ENCODE measurements around the gene ADGRF5.

ADGRF5 gene

DNA sequence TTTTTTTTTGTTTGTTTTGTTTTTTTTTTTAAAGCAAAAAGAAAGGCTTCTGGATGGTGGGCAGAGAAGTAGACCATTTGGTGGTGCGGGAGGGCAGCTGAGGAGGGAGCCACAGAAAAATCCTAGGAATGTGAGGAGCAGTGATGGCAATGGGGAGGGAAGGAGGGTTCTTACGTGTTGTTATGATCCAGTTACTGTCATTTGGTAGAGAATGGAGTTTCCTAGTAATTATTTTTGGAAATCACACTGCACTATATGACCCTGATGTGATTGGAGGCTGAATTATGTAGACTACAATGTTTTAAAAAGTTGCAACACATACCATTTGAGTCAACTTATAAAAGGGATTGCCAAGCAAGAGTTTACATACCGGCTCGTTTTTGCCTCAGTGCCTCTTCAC lies 22.1 kb downstream of the ADGRF5 start:
- H3K4me1 ChIP-seq = no peaks in the 10 kb centered on the region
- no peaks in the 10 kb centered on the region for H3K9me3 ChIP-seq (replicated peaks in 1 of 11)
- no peak for TF ChIP-seq Cebpa-rat (IDR thresholded peaks at IDR 0.05)
- no peak overlapping the region for H3K27ac ChIP-seq
- no peaks in the 10 kb centered on the region; a peak in 1 of 22 replicates for H4K20me1 ChIP-seq
- H3K36me3 ChIP-seq = no peaks in the 10 kb centered on the region
- no peak overlapping the region for H3K4me2 ChIP-seq
- no peaks in the 10 kb centered on the region for H3K27me3 ChIP-seq
- no peak overlapping the region for H3K9ac ChIP-seq
- no peak overlapping the region for H3K4me3 ChIP-seq

- Histone ChIP-seq H3K9ac (no peak overlapping the region), H3K36me3 (no peaks in the 10 kb centered on the region), H4K20me1 (no peaks in the 10 kb centered on the region; a peak in 1 of 22 replicates), H3K4me1 (no peaks in the 10 kb centered on the region), H3K4me3 (no peak overlapping the region), H3K27me3 (no peaks in the 10 kb centered on the region), H3K27ac (no peak overlapping the region), H3K9me3 (replicated peaks in 1 of 11) (no peaks in the 10 kb centered on the region), H3K4me2 (no peak overlapping the region)
- TF ChIP-seq Cebpa-rat (IDR thresholded peaks at IDR 0.05) = no peak
These were observed 23.7 kb downstream of the ADGRF5 start for GRCh38 chr6:46898006-46898405.

GRCh38 chr6:46896871-46897270 lies 24.9 kb downstream of the ADGRF5 start:
- Histone ChIP-seq H3K4me1 (no peaks in the 10 kb centered on the region), H3K36me3 (no peaks in the 10 kb centered on the region), H3K4me3 (no peak overlapping the region), H3K27ac (no peak overlapping the region), H3K9me3 (replicated peaks in 1 of 11) (no peaks in the 10 kb centered on the region), H3K9ac (no peak overlapping the region), H3K4me2 (no peak overlapping the region), H4K20me1 (no peaks in the 10 kb centered on the region; a peak in 1 of 22 replicates), H3K27me3 (no peaks in the 10 kb centered on the region)
- no peak for TF ChIP-seq Cebpa-rat (IDR thresholded peaks at IDR 0.05)

GRCh38 chr6:46895930-46896329 lies 25.8 kb downstream of the ADGRF5 start:
- Histone ChIP-seq H3K36me3 (no peaks in the 10 kb centered on the region), H3K27me3 (no peaks in the 10 kb centered on the region)

DNA sequence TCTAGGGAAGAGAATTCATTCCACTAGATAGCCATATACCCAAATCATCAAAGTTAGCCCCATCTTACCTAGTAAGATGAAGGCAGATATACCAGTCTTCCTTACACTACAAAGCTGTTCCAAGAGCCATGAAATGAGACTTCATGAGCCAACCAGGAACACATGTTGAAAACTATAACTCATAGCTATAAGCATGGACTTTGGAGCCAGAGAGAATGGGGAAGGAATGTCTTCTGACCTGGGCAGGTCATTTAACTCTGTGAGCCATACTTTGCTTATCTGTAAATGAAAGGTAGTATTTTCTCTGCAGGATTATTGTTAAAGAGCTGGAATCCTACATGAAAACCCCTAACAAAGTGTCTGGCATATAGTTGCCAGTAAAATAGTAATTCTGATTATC lies 27.3 kb downstream of the ADGRF5 start:
- Histone ChIP-seq H4K20me1 (no peaks in the 10 kb centered on the region; a peak in 1 of 22 replicates), H3K9me3 (replicated peaks in 1 of 11) (no peaks in the 10 kb centered on the region), H3K9ac (no peak overlapping the region), H3K4me1 (peaks cover 0 to 7% (median 0%) of the 10 kb centered on the region in 10 experiments; a peak in 4 of 20 replicates), H3K4me2 (no peak overlapping the region), H3K4me3 (no peak overlapping the region), H3K27me3 (no peaks in the 10 kb centered on the region), H3K36me3 (no peaks in the 10 kb centered on the region), H3K27ac (no peak overlapping the region)
- TF ChIP-seq Cebpa-rat (IDR thresholded peaks at IDR 0.05) = no peak

More at GRCh38 chr6:46895930-46896329, 25.8 kb downstream of the ADGRF5 start:
- no peak overlapping the region for H3K9ac ChIP-seq
- H3K4me1 ChIP-seq = peaks cover 0 to 7% (median 0%) of the 10 kb centered on the region in 10 experiments; a peak in 4 of 20 replicates
- no peak overlapping the region for H3K4me3 ChIP-seq
- H4K20me1 ChIP-seq = no peaks in the 10 kb centered on the region; a peak in 1 of 22 replicates
- H3K4me2 ChIP-seq = no peak overlapping the region
- no peak for TF ChIP-seq Cebpa-rat (IDR thresholded peaks at IDR 0.05)
- no peak overlapping the region for H3K27ac ChIP-seq
- no peaks in the 10 kb centered on the region for H3K9me3 ChIP-seq (replicated peaks in 1 of 11)

GRCh38 chr6:46893648-46894047 lies 28.1 kb downstream of the ADGRF5 start:
- no peaks in the 10 kb centered on the region for H3K36me3 ChIP-seq
- peaks cover 0 to 7% (median 0%) of the 10 kb centered on the region in 10 experiments; a peak in 4 of 20 replicates for H3K4me1 ChIP-seq
- no peaks in the 10 kb centered on the region; a peak in 1 of 22 replicates for H4K20me1 ChIP-seq
- no peak overlapping the region for H3K9ac ChIP-seq
- no peaks in the 10 kb centered on the region for H3K9me3 ChIP-seq (replicated peaks in 1 of 11)
- no peaks in the 10 kb centered on the region for H3K27me3 ChIP-seq
- no peak overlapping the region for H3K27ac ChIP-seq
- no peak for TF ChIP-seq Cebpa-rat (IDR thresholded peaks at IDR 0.05)
- H3K4me3 ChIP-seq = no peak overlapping the region
- H3K4me2 ChIP-seq = no peak overlapping the region

GRCh38 chr6:46891252-46891795 lies 30.4 kb downstream of the ADGRF5 start:
- Histone ChIP-seq H3K9me3 (replicated peaks in 1 of 11) (no peaks in the 10 kb centered on the region), H3K4me3 (no peak overlapping the region), H3K9ac (no peak overlapping the region), H4K20me1 (no peaks in the 10 kb centered on the region; a peak in 1 of 22 replicates), H3K27me3 (no peaks in the 10 kb centered on the region), H3K4me2 (peak overlapping the region in 5 of 11 experiments; percentile 5 to 32 (median 7); a peak in 2 of 22 replicates), H3K36me3 (no peaks in the 10 kb centered on the region), H3K27ac (no peak overlapping the region), H3K4me1 (peaks cover 0 to 7% (median 0%) of the 10 kb centered on the region in 10 experiments; a peak in 4 of 20 replicates)
- TF ChIP-seq Cebpa-rat (IDR thresholded peaks at IDR 0.05) = no peak

GRCh38 chr6:46888578-46888977 lies 33.2 kb downstream of the ADGRF5 start:
- Histone ChIP-seq H4K20me1 (no peaks in the 10 kb centered on the region), H3K27ac (no peak overlapping the region), H3K9me3 (replicated peaks in 1 of 11) (no peaks in the 10 kb centered on the region), H3K4me1 (peaks cover 0 to 7% (median 0%) of the 10 kb centered on the region in 10 experiments; a peak in 4 of 20 replicates), H3K36me3 (no peaks in the 10 kb centered on the region), H3K4me2 (no peak overlapping the region), H3K27me3 (no peaks in the 10 kb centered on the region), H3K4me3 (no peak overlapping the region), H3K9ac (no peak overlapping the region)
- no peak for TF ChIP-seq Cebpa-rat (IDR thresholded peaks at IDR 0.05)

GRCh38 chr6:46888031-46888430 lies 33.7 kb downstream of the ADGRF5 start:
- no peak for TF ChIP-seq Cebpa-rat (IDR thresholded peaks at IDR 0.05)
- Histone ChIP-seq H3K36me3 (no peaks in the 10 kb centered on the region), H3K9me3 (replicated peaks in 1 of 11) (no peaks in the 10 kb centered on the region), H3K9ac (no peak overlapping the region), H3K27ac (no peak overlapping the region), H3K4me1 (peaks cover 0 to 7% (median 0%) of the 10 kb centered on the region in 10 experiments; a peak in 4 of 20 replicates), H3K27me3 (no peaks in the 10 kb centered on the region), H4K20me1 (no peaks in the 10 kb centered on the region), H3K4me2 (no peak overlapping the region), H3K4me3 (no peak overlapping the region)

DNA sequence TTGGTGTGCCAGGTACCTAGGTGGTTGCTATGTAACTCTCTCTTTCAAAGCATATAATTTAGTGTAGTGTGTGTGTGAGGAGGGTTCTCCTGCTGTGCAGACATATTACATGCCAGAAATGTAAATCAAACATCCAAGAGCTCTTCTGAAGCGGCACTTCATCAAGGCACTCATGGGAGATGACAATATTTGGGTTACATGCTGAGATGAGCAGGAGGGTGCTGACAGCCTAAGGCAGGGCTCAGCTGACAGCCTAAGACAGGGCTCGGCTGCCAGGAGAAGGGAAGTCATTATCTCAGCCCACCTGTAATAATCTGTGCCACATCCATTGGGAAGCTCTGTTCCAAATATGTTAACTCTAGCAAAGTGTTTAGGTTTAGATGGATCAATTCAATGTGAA lies 39.1 kb downstream of the ADGRF5 start:
- Histone ChIP-seq H4K20me1 (no peaks in the 10 kb centered on the region), H3K27ac (no peak overlapping the region), H3K4me3 (no peak overlapping the region), H3K4me1 (no peaks in the 10 kb centered on the region), H3K4me2 (no peak overlapping the region), H3K36me3 (no peaks in the 10 kb centered on the region), H3K9ac (no peak overlapping the region), H3K9me3 (replicated peaks in 1 of 11) (no peaks in the 10 kb centered on the region), H3K27me3 (no peaks in the 10 kb centered on the region)
- TF ChIP-seq Cebpa-rat (IDR thresholded peaks at IDR 0.05) = no peak

Measured in BLaER1 treated with 17β-estradiol and CSF1 and Interleukin-3, amounts not matched to agents 10 nM and 100 nM (cell line).